Neural progenitor cell (in vitro differentiated cells): Measurements from ENCODE around the gene ANK3.

Experiments
- EZH2 ChIP-seq: fragments of 200-600 bp; sonication (generic); IDR thresholded peaks from 2 replicates; pipeline ENCODE4 v1.6.1; 2017; ENCODE audit warnings: antibody characterized with exemption, mild to moderate bottlenecking, moderate library complexity
- EZH2phosphoT487 ChIP-seq: fragments of 200-600 bp; sonication (generic); IDR thresholded peaks from 2 replicates; pipeline ENCODE4 v1.6.1; 2017; ENCODE audit warnings: antibody characterized with exemption
- TF ChIP-seq, protein P1 (sequence below): fragments of 200-600 bp; sonication (generic); IDR thresholded peaks from 2 replicates; pipeline ENCODE4 v1.5.1; 2017; ENCODE audit warnings: antibody characterized with exemption, mild to moderate bottlenecking

DNA sequence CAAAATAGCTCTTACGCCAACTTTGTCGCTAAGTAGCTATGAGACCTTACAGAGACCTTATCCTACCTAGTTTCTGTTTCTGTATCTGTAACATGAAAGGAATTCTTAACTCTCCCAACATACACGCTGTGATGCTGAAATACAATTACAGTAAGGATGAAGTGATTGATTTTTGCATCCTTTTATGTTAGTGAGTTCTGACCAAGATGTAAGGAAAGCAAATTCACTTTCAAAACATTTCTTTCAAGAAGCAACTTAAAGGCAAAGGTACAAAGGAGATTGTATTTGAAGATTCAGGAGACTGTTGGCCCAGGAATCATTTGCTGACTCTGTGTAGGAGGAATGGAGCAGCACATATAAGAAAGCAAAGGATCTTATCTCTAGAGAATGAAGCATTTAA, 7.1 kb upstream of the ANK3 start:
- TF ChIP-seq, protein P1, sequence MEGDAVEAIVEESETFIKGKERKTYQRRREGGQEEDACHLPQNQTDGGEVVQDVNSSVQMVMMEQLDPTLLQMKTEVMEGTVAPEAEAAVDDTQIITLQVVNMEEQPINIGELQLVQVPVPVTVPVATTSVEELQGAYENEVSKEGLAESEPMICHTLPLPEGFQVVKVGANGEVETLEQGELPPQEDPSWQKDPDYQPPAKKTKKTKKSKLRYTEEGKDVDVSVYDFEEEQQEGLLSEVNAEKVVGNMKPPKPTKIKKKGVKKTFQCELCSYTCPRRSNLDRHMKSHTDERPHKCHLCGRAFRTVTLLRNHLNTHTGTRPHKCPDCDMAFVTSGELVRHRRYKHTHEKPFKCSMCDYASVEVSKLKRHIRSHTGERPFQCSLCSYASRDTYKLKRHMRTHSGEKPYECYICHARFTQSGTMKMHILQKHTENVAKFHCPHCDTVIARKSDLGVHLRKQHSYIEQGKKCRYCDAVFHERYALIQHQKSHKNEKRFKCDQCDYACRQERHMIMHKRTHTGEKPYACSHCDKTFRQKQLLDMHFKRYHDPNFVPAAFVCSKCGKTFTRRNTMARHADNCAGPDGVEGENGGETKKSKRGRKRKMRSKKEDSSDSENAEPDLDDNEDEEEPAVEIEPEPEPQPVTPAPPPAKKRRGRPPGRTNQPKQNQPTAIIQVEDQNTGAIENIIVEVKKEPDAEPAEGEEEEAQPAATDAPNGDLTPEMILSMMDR, result no peak
- TF ChIP-seq EZH2 (no peak), EZH2phosphoT487 (no peak)
